Transverse colon (tissue), 4 donors: ENCODE measurements around the gene ACVR1B. TPM values are rescaled to one million over a fixed set of nuclear protein-coding genes. Genes with fewer than 3 reads are reported as not detected.

ENCODE experiments used
- DNase-seq: peaks from one replicate; pipeline ENCODE4 v3.0.0-alpha.2; 2019
- H3K27ac ChIP-seq, 4 donors: fragments of 200-600 bp; sonication (generic); 2 replicates each; pipeline ENCODE4 v1.5.1; 2016 to 2018; ENCODE audit warnings: inconsistent platforms in 4 of 4
- H3K27me3 ChIP-seq: fragments of 200-600 bp; sonication (generic); 2 replicates; pipeline ENCODE4 v1.5.1; 2017; ENCODE audit warnings: inconsistent platforms
- H3K36me3 ChIP-seq, 4 donors: fragments of 200-600 bp; sonication (generic); 2 replicates each; pipeline ENCODE4 v1.5.1; 2017 to 2019; ENCODE audit warnings: inconsistent platforms in 4 of 4
- H3K4me1 ChIP-seq, 4 donors: fragments of 200-600 bp; sonication (generic); 2 replicates each; pipeline ENCODE4 v1.5.1; 2017 to 2020; ENCODE audit warnings: inconsistent platforms in 4 of 4
- H3K4me3 ChIP-seq, 4 donors: fragments of 200-600 bp; sonication (generic); 1 replicate in 1 of 4; 2 replicates in 3 of 4; pipeline versions ENCODE4 v1.5.1 to v1.6.1; 2017 to 2019; ENCODE audit warnings: inconsistent platforms in 4 of 4
- H3K9me3 ChIP-seq, 2 donors: fragments of 200-600 bp; sonication (generic); 2 replicates each; pipeline ENCODE4 v1.5.1; 2017 to 2019; ENCODE audit warnings: inconsistent platforms in 2 of 2
- EP300 ChIP-seq: sonication (generic); formaldehyde crosslinking; IDR thresholded peaks from one replicate; pipeline ENCODE4 v1.6.1; 2017; ENCODE audit warnings: antibody characterized with exemption, low read depth
- POLR2A ChIP-seq: fragments of 450-650 bp; IDR thresholded peaks from one replicate; pipeline ENCODE4 v1.6.1; 2016; ENCODE audit warnings: antibody characterized with exemption, mild to moderate bottlenecking, moderate library complexity
- POLR2AphosphoS5 ChIP-seq, 3 donors: sonication (generic); formaldehyde crosslinking; IDR thresholded peaks; one replicate each; pipeline ENCODE4 v1.6.1; 2016; ENCODE audit warnings: antibody characterized with exemption in 3 of 3
- WGBS, 2 donors: methylation state at CpG; one replicate each; pipeline ENCODE4 v1.1.5; 2018; ENCODE audit warnings: low coverage in 1 of 2; 5-methylcytosine and 5-hydroxymethylcytosine counted together
- in situ Hi-C, 4 donors: fragments of 200-750 bp; cut with MboI; loops; one replicate each; pipeline versions ENCODE4 v1.15.0 to v1.15.1; 2017; ENCODE audit warnings: low sequenced_read_pairs in 3 of 4, low pct_ligation_motif_present in 1 of 4, low pct_unique_long_range_greater_than_20kb in 1 of 4
- intact Hi-C: fragments of 100-400 bp; cut with DNase I; formaldehyde crosslinking; loops from one replicate; pipeline ENCODE4 v1.15.1; 2023; ENCODE audit warnings: low total_unique reads
- total RNA-seq, 4 donors: library from RNA; depleted of rRNA; stranded (reverse); fragments of >200 nt; gene quantifications; one replicate each; pipeline ENCODE4 v1.1.0, GENCODE V29; 2016
- TF ChIP-seq, protein P1 (sequence below), 5 experiments: fragments of 200-600 bp in 3 of 5; fragments of 450-650 bp in 2 of 5; sonication (generic) in 3 of 5; IDR thresholded peaks; 1 replicate in 2 of 5; 2 replicates in 3 of 5; pipeline ENCODE4 v1.5.1; 2016 to 2017; ENCODE audit warnings: antibody characterized with exemption in 5 of 5, inconsistent platforms in 3 of 5, mild to moderate bottlenecking in 2 of 5, moderate library complexity in 1 of 5

The ACVR1B gene
- total RNA-seq, 4 donors from 2014 or later: 22.5 to 96.9 (median 68.7) TPM

GRCh38 chr12:51959211-51959610 lies 7.7 kb downstream of the ACVR1B start:
- Histone ChIP-seq H3K27ac (peak overlapping the region; percentile 60 to 81 (median 74)), H3K36me3 (no peaks in the 10 kb centered on the region), H3K4me3 (no peak overlapping the region), H3K4me1 (peaks cover 24 to 88% (median 65%) of the 10 kb centered on the region in 4 donors), H3K27me3 (no peaks in the 10 kb centered on the region), H3K9me3 (no peaks in the 10 kb centered on the region)
- DNase-seq: peak; percentile 29
- TF ChIP-seq POLR2AphosphoS5 (IDR thresholded peaks at IDR 0.05) (peak in 1 of 3 donors; percentile 9), POLR2A (no peak)
- in situ Hi-C loops: no loop called here
- intact Hi-C loops: no loop called here
- 35 to 57% methylated on average over 1 to 3 of the region's 3 CpGs for WGBS, 2 donors

- WGBS, 2 donors: 73 to 80% methylated on average over 1 to 4 of the region's 4 CpGs
These were observed 8.4 kb downstream of the ACVR1B start for GRCh38 chr12:51959921-51960320.

DNA sequence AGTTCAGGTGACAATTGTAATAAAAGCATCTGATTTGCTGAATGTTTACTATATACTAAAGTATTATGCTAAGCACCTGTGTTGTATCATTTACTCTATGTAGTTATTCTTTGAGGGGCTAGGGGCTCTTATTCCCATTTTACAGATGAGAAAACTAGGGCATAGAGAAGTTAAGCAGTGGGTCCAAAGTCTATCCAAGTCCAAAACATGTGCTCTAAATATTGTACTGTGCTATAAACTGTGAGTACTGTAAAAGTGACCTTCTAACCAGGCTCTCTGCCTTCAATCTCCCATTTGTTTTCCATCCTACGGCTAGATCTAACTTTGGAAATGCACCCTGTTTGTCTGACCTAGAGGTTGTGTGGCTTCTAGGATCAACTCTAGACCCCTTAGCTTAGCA lies 9.0 kb downstream of the ACVR1B start:
- Histone ChIP-seq H3K4me3 (no peak overlapping the region), H3K9me3 (no peaks in the 10 kb centered on the region), H3K36me3 (no peaks in the 10 kb centered on the region), H3K4me1 (peaks cover 19 to 75% (median 55%) of the 10 kb centered on the region in 4 donors), H3K27ac (peak overlapping the region; percentile 60 to 81 (median 74)), H3K27me3 (no peaks in the 10 kb centered on the region)
- intact Hi-C loops (no loop called here), in situ Hi-C loops (no loop called here)
- no peak for TF ChIP-seq POLR2A
- peak in 1 of 3 donors; percentile 16 for TF ChIP-seq POLR2AphosphoS5 (IDR thresholded peaks at IDR 0.05)
- no peak for DNase-seq
- 50 to 80% methylated on average over 1 of the region's 1 CpG for WGBS, 2 donors

More at GRCh38 chr12:51959921-51960320, 8.4 kb downstream of the ACVR1B start:
- Histone ChIP-seq H3K9me3 (no peaks in the 10 kb centered on the region), H3K36me3 (no peaks in the 10 kb centered on the region), H3K4me3 (no peak overlapping the region), H3K27me3 (no peaks in the 10 kb centered on the region), H3K27ac (peak overlapping the region; percentile 60 to 81 (median 74)), H3K4me1 (peaks cover 20 to 80% (median 61%) of the 10 kb centered on the region in 4 donors)
- TF ChIP-seq, protein P1, sequence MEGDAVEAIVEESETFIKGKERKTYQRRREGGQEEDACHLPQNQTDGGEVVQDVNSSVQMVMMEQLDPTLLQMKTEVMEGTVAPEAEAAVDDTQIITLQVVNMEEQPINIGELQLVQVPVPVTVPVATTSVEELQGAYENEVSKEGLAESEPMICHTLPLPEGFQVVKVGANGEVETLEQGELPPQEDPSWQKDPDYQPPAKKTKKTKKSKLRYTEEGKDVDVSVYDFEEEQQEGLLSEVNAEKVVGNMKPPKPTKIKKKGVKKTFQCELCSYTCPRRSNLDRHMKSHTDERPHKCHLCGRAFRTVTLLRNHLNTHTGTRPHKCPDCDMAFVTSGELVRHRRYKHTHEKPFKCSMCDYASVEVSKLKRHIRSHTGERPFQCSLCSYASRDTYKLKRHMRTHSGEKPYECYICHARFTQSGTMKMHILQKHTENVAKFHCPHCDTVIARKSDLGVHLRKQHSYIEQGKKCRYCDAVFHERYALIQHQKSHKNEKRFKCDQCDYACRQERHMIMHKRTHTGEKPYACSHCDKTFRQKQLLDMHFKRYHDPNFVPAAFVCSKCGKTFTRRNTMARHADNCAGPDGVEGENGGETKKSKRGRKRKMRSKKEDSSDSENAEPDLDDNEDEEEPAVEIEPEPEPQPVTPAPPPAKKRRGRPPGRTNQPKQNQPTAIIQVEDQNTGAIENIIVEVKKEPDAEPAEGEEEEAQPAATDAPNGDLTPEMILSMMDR (IDR thresholded peaks at IDR 0.05): no peak
- TF ChIP-seq EP300: no peak
- no peak for TF ChIP-seq POLR2A
- TF ChIP-seq POLR2AphosphoS5 (IDR thresholded peaks at IDR 0.05): no peak
- in situ Hi-C loops: no loop called here
- intact Hi-C loops: no loop called here
- no peak for DNase-seq

GRCh38 chr12:51960890-51961289 lies 9.4 kb downstream of the ACVR1B start:
- Histone ChIP-seq H3K9me3 (no peaks in the 10 kb centered on the region), H3K4me1 (peaks cover 15 to 71% (median 51%) of the 10 kb centered on the region in 4 donors), H3K36me3 (no peaks in the 10 kb centered on the region), H3K27ac (peak overlapping the region; percentile 60 to 81 (median 74)), H3K27me3 (no peaks in the 10 kb centered on the region), H3K4me3 (no peak overlapping the region)
- WGBS, 2 donors: 66 to 72% methylated on average over 6 of the region's 6 CpGs
- intact Hi-C loops: no loop called here
- DNase-seq: no peak
- TF ChIP-seq EP300: no peak
- TF ChIP-seq, protein P1 (IDR thresholded peaks at IDR 0.05): no peak
- no peak for TF ChIP-seq POLR2A
- TF ChIP-seq POLR2AphosphoS5 (IDR thresholded peaks at IDR 0.05): no peak
- in situ Hi-C loops: no loop called here

DNA sequence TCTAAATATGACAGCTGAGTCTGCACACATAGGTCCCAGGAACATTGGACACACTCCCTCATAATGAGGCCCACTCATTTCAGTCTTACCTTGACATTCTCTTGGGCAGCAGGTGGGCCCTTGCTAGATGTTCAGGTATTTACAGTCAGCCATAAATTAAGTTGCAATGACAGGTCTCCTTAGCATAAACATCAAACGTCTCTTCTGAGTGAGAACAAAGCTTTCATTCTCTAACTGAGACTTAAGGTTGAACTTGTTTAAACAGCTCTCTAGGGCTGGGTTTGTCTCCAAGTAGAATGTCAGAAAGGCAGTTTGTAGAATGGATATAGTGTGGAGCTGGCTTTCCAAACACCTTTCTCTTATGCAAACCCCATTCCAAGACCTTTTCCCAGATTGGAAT lies 10.3 kb downstream of the ACVR1B start:
- TF ChIP-seq POLR2AphosphoS5 (IDR thresholded peaks at IDR 0.05) (peak in 2 of 3 donors; percentile 31 to 52), EP300 (no peak), POLR2A (peak; percentile 28)
- in situ Hi-C loops: no loop called here
- Histone ChIP-seq H3K27ac (peak overlapping the region; percentile 60 to 81 (median 74)), H3K36me3 (no peaks in the 10 kb centered on the region), H3K9me3 (no peaks in the 10 kb centered on the region), H3K4me1 (peaks cover 14 to 61% (median 46%) of the 10 kb centered on the region in 4 donors), H3K4me3 (no peak overlapping the region), H3K27me3 (no peaks in the 10 kb centered on the region)
- intact Hi-C loops: no loop called here
- 14% methylated on average over 1 of the region's 1 CpG; no CpG with 5 or more reads in 1 of the 2 donors for WGBS, 2 donors
- DNase-seq: peak; percentile 43
